ENCODE data around the gene PRKCA.
"Not testable (repeated sequence)": the region's sequence is repeated elsewhere in the genome, so short reads cannot be mapped to it uniquely, and the experiment has no call there.

The PRKCA gene

GRCh38 chr17:66398059-66398458 is 95.6 kb downstream of the PRKCA start:
- Histone ChIP-seq H3K4me2 (no peak overlapping the region), H3K9ac (no peak overlapping the region), H3K4me3 (IDR thresholded peaks at IDR 0.05; ENCODE audit: insufficient read depth, low read depth, low read length) (no peak overlapping the region), H4K20me1 (ENCODE audit: insufficient read depth) (no peaks in the 10 kb centered on the region), H3K36me3 (ENCODE audit: insufficient read depth) (no peaks in the 10 kb centered on the region), H2AFZ (ENCODE audit: low read depth) (no peak overlapping the region), H3K27ac (no peak overlapping the region), H3K4me1 (ENCODE audit: low read depth, poor library complexity, severe bottlenecking) (peaks cover 6% of the 10 kb centered on the region), H3K27me3 (ENCODE audit: insufficient read depth, low read depth) (no peaks in the 10 kb centered on the region), H3K79me2 (ENCODE audit: insufficient read depth, low read depth) (no peaks in the 10 kb centered on the region)
- TF ChIP-seq CTCF (conservative IDR thresholded peaks at IDR 0.05; ENCODE audit: low read depth, low read length), result no peak

DNA sequence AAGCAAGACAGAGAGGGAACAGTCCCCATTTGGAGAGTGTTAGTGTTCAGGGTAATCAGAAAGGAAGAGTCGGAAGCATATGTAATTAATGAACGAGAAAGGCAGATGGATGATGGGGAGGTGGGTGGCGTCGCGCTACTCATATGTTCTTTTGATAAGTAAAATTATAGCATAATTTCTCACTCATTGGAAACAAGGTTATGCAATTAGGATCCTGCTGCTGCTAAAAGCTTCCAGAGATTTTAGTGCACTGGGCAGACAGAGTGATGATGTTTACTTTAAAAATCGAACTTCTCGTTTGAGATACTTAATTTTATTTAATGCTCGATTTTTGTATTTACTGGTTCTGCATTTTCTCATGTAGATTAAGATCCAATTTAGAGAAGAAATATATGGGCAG is 96.2 kb downstream of the PRKCA start:
- Histone ChIP-seq H2AFZ (ENCODE audit: low read depth) (no peak overlapping the region), H3K27me3 (ENCODE audit: insufficient read depth, low read depth) (no peaks in the 10 kb centered on the region), H3K79me2 (ENCODE audit: insufficient read depth, low read depth) (no peaks in the 10 kb centered on the region), H3K4me2 (no peak overlapping the region), H3K27ac (no peak overlapping the region), H4K20me1 (ENCODE audit: insufficient read depth) (no peaks in the 10 kb centered on the region), H3K36me3 (ENCODE audit: insufficient read depth) (no peaks in the 10 kb centered on the region), H3K4me3 (IDR thresholded peaks at IDR 0.05; ENCODE audit: insufficient read depth, low read depth, low read length) (no peak overlapping the region), H3K4me1 (ENCODE audit: low read depth, poor library complexity, severe bottlenecking) (peaks cover 6% of the 10 kb centered on the region), H3K9ac (no peak overlapping the region)
- no peak for TF ChIP-seq CTCF (conservative IDR thresholded peaks at IDR 0.05; ENCODE audit: low read depth, low read length)

DNA sequence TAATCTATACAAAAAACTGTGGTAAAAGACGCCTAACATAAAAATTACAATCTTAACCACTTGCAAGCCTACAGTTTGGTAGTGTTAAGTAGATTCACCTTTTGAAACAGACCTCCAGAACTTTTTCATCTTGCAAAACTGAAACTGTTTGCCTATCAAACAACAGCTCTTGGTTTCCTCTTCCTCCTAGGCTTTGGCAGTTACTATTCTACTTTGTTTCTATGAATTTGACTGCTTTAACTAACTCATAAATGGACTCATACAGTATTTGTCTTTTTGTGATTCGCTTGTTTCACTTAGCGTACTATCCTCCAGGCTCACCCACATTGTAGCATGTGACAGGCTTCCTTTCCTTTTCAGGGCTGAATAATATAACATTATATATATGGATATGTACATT is 97.0 kb downstream of the PRKCA start:
- Histone ChIP-seq H3K9ac (no peak overlapping the region), H3K79me2 (ENCODE audit: insufficient read depth, low read depth) (no peaks in the 10 kb centered on the region), H3K4me3 (IDR thresholded peaks at IDR 0.05; ENCODE audit: insufficient read depth, low read depth, low read length) (no peak overlapping the region), H4K20me1 (ENCODE audit: insufficient read depth) (no peaks in the 10 kb centered on the region), H3K27me3 (ENCODE audit: insufficient read depth, low read depth) (no peaks in the 10 kb centered on the region), H3K4me1 (ENCODE audit: low read depth, poor library complexity, severe bottlenecking) (peaks cover 6% of the 10 kb centered on the region), H3K27ac (no peak overlapping the region), H3K4me2 (no peak overlapping the region), H2AFZ (ENCODE audit: low read depth) (no peak overlapping the region), H3K36me3 (ENCODE audit: insufficient read depth) (no peaks in the 10 kb centered on the region)
- no peak for TF ChIP-seq CTCF (conservative IDR thresholded peaks at IDR 0.05; ENCODE audit: low read depth, low read length)

GRCh38 chr17:66400041-66400688 is 97.8 kb downstream of the PRKCA start:
- H3K4me2 ChIP-seq; H3K9ac ChIP-seq; H3K27me3 ChIP-seq (ENCODE audit: insufficient read depth, low read depth); H2AFZ ChIP-seq (ENCODE audit: low read depth); H4K20me1 ChIP-seq (ENCODE audit: insufficient read depth); H3K79me2 ChIP-seq (ENCODE audit: insufficient read depth, low read depth); H3K4me3 ChIP-seq (IDR thresholded peaks at IDR 0.05; ENCODE audit: insufficient read depth, low read depth, low read length); H3K4me1 ChIP-seq (ENCODE audit: low read depth, poor library complexity, severe bottlenecking); H3K36me3 ChIP-seq (ENCODE audit: insufficient read depth); H3K27ac ChIP-seq: not testable (repeated sequence)

GRCh38 chr17:66400698-66401097 is 98.3 kb downstream of the PRKCA start:
- no peak overlapping the region for H3K27ac ChIP-seq
- no peaks in the 10 kb centered on the region for H3K36me3 ChIP-seq (ENCODE audit: insufficient read depth)
- no peak overlapping the region for H3K4me3 ChIP-seq (IDR thresholded peaks at IDR 0.05; ENCODE audit: insufficient read depth, low read depth, low read length)
- TF ChIP-seq CTCF (conservative IDR thresholded peaks at IDR 0.05; ENCODE audit: low read depth, low read length), result no peak
- no peaks in the 10 kb centered on the region for H3K27me3 ChIP-seq (ENCODE audit: insufficient read depth, low read depth)
- no peak overlapping the region for H3K4me2 ChIP-seq
- H3K79me2 ChIP-seq (ENCODE audit: insufficient read depth, low read depth), result no peaks in the 10 kb centered on the region
- no peaks in the 10 kb centered on the region for H4K20me1 ChIP-seq (ENCODE audit: insufficient read depth)
- peaks cover 6% of the 10 kb centered on the region for H3K4me1 ChIP-seq (ENCODE audit: low read depth, poor library complexity, severe bottlenecking)
- H3K9ac ChIP-seq, result no peak overlapping the region
- no peak overlapping the region for H2AFZ ChIP-seq (ENCODE audit: low read depth)
